ENCODE results near the gene NDC80. TPM values are rescaled to one million over a fixed set of nuclear protein-coding genes. Genes with fewer than 3 reads are reported as not detected.

NDC80 gene
- total RNA-seq, 2 experiments from 2014 or later, result 91.3 to 103 TPM

GRCh38 chr18:2564373-2564772, 7.0 kb upstream of the NDC80 start:
- Mint-ChIP-seq H3K27me3 (ENCODE audit: low read depth) (no peaks in the 10 kb centered on the region), H3K9me3 (ENCODE audit: insufficient read depth) (no peaks in the 10 kb centered on the region), H3K27ac (no peak overlapping the region), H3K4me3 (no peak overlapping the region), H3K4me1 (ENCODE audit: low read depth) (peaks cover 21% of the 10 kb centered on the region), H3K36me3 (ENCODE audit: low read depth) (peaks cover 41% of the 10 kb centered on the region)
- ChIA-PET POLR2A (no interaction called here), CTCF (interaction anchor here (2.1 kb wide), 1 partner anchor 18 kb away, joined by 6 read pairs; no protein-coding TSS in a partner anchor)
- ATAC-seq, result no peak
- no peak for DNase-seq

DNA sequence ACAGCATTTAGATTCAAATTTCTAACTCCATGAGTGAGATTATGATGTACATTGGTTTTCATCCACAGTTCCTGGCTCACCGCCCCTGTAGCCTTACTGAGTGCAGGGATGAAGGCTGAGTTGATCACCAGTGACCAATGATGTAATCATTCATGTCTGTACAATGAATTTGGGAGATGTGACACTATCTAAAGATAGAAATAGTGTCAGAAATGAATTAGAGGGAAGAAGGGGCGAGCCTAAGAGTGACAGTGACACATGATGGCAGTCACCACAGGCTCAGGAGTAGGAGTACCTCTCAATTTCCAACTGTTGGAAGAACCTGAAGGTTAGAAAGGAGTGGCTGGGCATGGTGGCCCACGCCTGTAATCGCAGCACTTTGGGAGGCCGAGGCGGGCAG, 3.2 kb upstream of the NDC80 start:
- CTCF ChIA-PET, result no interaction called here
- ATAC-seq, result no peak
- Mint-ChIP-seq H3K9me3 (ENCODE audit: insufficient read depth) (no peaks in the 10 kb centered on the region), H3K4me1 (ENCODE audit: low read depth) (peaks cover 30% of the 10 kb centered on the region), H3K4me3 (no peak overlapping the region), H3K36me3 (ENCODE audit: low read depth) (peaks cover 53% of the 10 kb centered on the region), H3K27me3 (ENCODE audit: low read depth) (no peaks in the 10 kb centered on the region), H3K27ac (no peak overlapping the region)
- POLR2A ChIA-PET, result no interaction called here
- DNase-seq, result no peak

GRCh38 chr18:2568605-2569004, 2.8 kb upstream of the NDC80 start:
- peaks cover 34% of the 10 kb centered on the region for H3K4me1 Mint-ChIP-seq (ENCODE audit: low read depth)
- POLR2A ChIA-PET, result no interaction called here
- peaks cover 55% of the 10 kb centered on the region for H3K36me3 Mint-ChIP-seq (ENCODE audit: low read depth)
- H3K9me3 Mint-ChIP-seq (ENCODE audit: insufficient read depth), result no peaks in the 10 kb centered on the region
- H3K4me3 Mint-ChIP-seq, result no peak overlapping the region
- ATAC-seq, result no peak
- no peak for DNase-seq
- no peak overlapping the region for H3K27ac Mint-ChIP-seq
- no peaks in the 10 kb centered on the region for H3K27me3 Mint-ChIP-seq (ENCODE audit: low read depth)
- CTCF ChIA-PET, result interaction anchor here (0.8 kb wide), 1 partner anchor 20 kb away, joined by 3 read pairs; no protein-coding TSS in a partner anchor

GRCh38 chr18:2569338-2570207, 1.8 kb upstream of the NDC80 start:
- ChIA-PET CTCF (interaction anchor here (0.8 to 2.8 kb wide), 5 partner anchors 21 to 1097 kb away, joined by 3 to 11 read pairs (median 4); no protein-coding TSS in a partner anchor), POLR2A (interaction anchor here (6.7 kb wide), 1 partner anchor 86 kb away, joined by 56 read pairs; the partner anchor contains the start of gene SMCHD1)
- peaks cover 60% of the 10 kb centered on the region for H3K36me3 Mint-ChIP-seq (ENCODE audit: low read depth)
- ATAC-seq (no peak), DNase-seq (no peak)
- peak overlapping the region; percentile 27 for H3K27ac Mint-ChIP-seq
- no peaks in the 10 kb centered on the region for H3K27me3 Mint-ChIP-seq (ENCODE audit: low read depth)
- peak overlapping the region; percentile 98 for H3K4me3 Mint-ChIP-seq
- H3K9me3 Mint-ChIP-seq (ENCODE audit: insufficient read depth), result no peaks in the 10 kb centered on the region
- H3K4me1 Mint-ChIP-seq (ENCODE audit: low read depth), result peaks cover 39% of the 10 kb centered on the region

- Mint-ChIP-seq H3K4me3 (peak overlapping the region; percentile 98), H3K27me3 (ENCODE audit: low read depth) (no peaks in the 10 kb centered on the region), H3K9me3 (ENCODE audit: insufficient read depth) (no peaks in the 10 kb centered on the region), H3K36me3 (ENCODE audit: low read depth) (peaks cover 61% of the 10 kb centered on the region), H3K4me1 (ENCODE audit: low read depth) (peaks cover 41% of the 10 kb centered on the region), H3K27ac (peak overlapping the region; percentile 99)
- POLR2A ChIA-PET, result interaction anchor here (0.8 to 6.7 kb wide), 12 partner anchors 9 to 1763 kb away, joined by 3 to 56 read pairs (median 3); partner anchors contain the start of gene SMCHD1
- CTCF ChIA-PET, result interaction anchor here (0.6 to 2.8 kb wide), 10 partner anchors 11 to 1096 kb away, joined by 3 to 11 read pairs (median 4); no protein-coding TSS in a partner anchor
- peak; percentile 71 for DNase-seq
- ATAC-seq, result peak; percentile 61
These were observed 571 bp upstream of the NDC80 start for GRCh38 chr18:2570772-2571199.

GRCh38 chr18:2572171-2572569, 813 bp downstream of the NDC80 start:
- peak; percentile 37 for ATAC-seq
- DNase-seq, result peak; percentile 47
- Mint-ChIP-seq H3K9me3 (ENCODE audit: insufficient read depth) (no peaks in the 10 kb centered on the region), H3K27me3 (ENCODE audit: low read depth) (no peaks in the 10 kb centered on the region), H3K4me3 (peak overlapping the region; percentile 98), H3K4me1 (ENCODE audit: low read depth) (peaks cover 51% of the 10 kb centered on the region), H3K36me3 (ENCODE audit: low read depth) (peaks cover 66% of the 10 kb centered on the region), H3K27ac (peak overlapping the region; percentile 99)
- POLR2A ChIA-PET, result interaction anchor here (0.6 to 6.7 kb wide), 13 partner anchors 11 to 689 kb away, joined by 3 to 56 read pairs (median 4); partner anchors contain the start of genes MYL12B and SMCHD1
- CTCF ChIA-PET, result interaction anchor here (0.7 to 2.8 kb wide), 5 partner anchors 9 to 111 kb away, joined by 3 to 11 read pairs (median 4); no protein-coding TSS in a partner anchor

DNA sequence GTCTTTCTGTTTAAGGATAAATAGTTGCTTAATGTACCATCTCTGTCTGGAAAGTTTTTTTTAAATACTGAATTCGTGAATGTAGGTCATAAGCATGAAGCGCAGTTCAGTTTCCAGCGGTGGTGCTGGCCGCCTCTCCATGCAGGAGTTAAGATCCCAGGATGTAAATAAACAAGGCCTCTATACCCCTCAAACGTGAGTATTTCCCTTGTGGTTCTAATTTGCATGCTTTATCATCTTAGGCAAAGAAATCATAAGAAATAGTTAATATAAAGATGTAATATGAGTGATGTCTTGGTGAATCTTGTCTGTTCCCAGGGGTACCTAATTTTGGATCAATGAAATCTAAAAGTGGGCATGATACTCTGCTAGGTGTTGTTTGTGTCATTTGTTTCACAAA, 1.5 kb downstream of the NDC80 start:
- H3K4me3 Mint-ChIP-seq, result peak overlapping the region; percentile 98
- POLR2A ChIA-PET, result interaction anchor here (1.0 to 6.7 kb wide), 5 partner anchors 14 to 85 kb away, joined by 3 to 56 read pairs (median 4); partner anchors contain the start of gene SMCHD1
- ATAC-seq (no peak), DNase-seq (no peak)
- CTCF ChIA-PET, result interaction anchor here (1.0 to 1.3 kb wide), 2 partner anchors 14 to 64 kb away, joined by 3 read pairs; no protein-coding TSS in a partner anchor
- peaks cover 68% of the 10 kb centered on the region for H3K36me3 Mint-ChIP-seq (ENCODE audit: low read depth)
- no peaks in the 10 kb centered on the region for H3K9me3 Mint-ChIP-seq (ENCODE audit: insufficient read depth)
- H3K4me1 Mint-ChIP-seq (ENCODE audit: low read depth), result peaks cover 51% of the 10 kb centered on the region
- H3K27ac Mint-ChIP-seq, result peak overlapping the region; percentile 78
- H3K27me3 Mint-ChIP-seq (ENCODE audit: low read depth), result no peaks in the 10 kb centered on the region

GRCh38 chr18:2573408-2573807, 2.1 kb downstream of the NDC80 start:
- H3K4me1 Mint-ChIP-seq (ENCODE audit: low read depth), result peaks cover 52% of the 10 kb centered on the region
- H3K27me3 Mint-ChIP-seq (ENCODE audit: low read depth), result no peaks in the 10 kb centered on the region
- no peaks in the 10 kb centered on the region for H3K9me3 Mint-ChIP-seq (ENCODE audit: insufficient read depth)
- ChIA-PET POLR2A (interaction anchor here (1.0 to 6.7 kb wide), 4 partner anchors 15 to 85 kb away, joined by 3 to 56 read pairs (median 12); partner anchors contain the start of gene SMCHD1), CTCF (interaction anchor here (1.3 to 1.9 kb wide), 3 partner anchors 13 to 157 kb away, joined by 3 to 5 read pairs (median 3); no protein-coding TSS in a partner anchor)
- ATAC-seq, result no peak
- peak overlapping the region; percentile 98 for H3K4me3 Mint-ChIP-seq
- H3K36me3 Mint-ChIP-seq (ENCODE audit: low read depth), result peaks cover 69% of the 10 kb centered on the region
- H3K27ac Mint-ChIP-seq, result no peak overlapping the region
- DNase-seq, result no peak

DNA sequence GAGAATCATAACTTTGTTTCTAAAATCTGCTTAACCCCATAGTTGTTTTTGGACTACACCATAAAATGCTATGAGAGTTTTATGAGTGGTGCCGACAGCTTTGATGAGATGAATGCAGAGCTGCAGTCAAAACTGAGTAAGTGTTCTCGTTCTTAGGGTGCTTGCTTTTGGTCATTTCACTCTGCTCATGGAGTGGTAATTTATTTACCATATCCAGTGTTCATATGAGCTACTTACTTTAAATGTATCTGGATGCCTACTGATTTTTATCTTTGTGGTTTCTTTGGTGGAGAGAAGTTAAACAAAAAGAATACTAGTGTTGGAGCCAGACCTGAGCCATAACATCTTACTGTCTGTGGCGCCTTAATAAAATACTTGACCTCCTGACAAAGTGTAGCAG, 16.4 kb downstream of the NDC80 start:
- Mint-ChIP-seq H3K9me3 (ENCODE audit: insufficient read depth) (no peaks in the 10 kb centered on the region), H3K36me3 (ENCODE audit: low read depth) (peaks cover 73% of the 10 kb centered on the region), H3K4me1 (ENCODE audit: low read depth) (peaks cover 45% of the 10 kb centered on the region), H3K27ac (peak overlapping the region; percentile 86), H3K4me3 (peak overlapping the region; percentile 39), H3K27me3 (ENCODE audit: low read depth) (no peaks in the 10 kb centered on the region)
- ChIA-PET CTCF (interaction anchor here (0.7 to 4.1 kb wide), 3 partner anchors 8 to 49 kb away, joined by 4 to 14 read pairs (median 7); no protein-coding TSS in a partner anchor), POLR2A (interaction anchor here (1.5 to 4.7 kb wide), 3 partner anchors 15 to 68 kb away, joined by 6 to 38 read pairs (median 21); partner anchors contain the start of genes METTL4, NDC80 and SMCHD1)
- ATAC-seq, result no peak
- DNase-seq, result no peak

DNA sequence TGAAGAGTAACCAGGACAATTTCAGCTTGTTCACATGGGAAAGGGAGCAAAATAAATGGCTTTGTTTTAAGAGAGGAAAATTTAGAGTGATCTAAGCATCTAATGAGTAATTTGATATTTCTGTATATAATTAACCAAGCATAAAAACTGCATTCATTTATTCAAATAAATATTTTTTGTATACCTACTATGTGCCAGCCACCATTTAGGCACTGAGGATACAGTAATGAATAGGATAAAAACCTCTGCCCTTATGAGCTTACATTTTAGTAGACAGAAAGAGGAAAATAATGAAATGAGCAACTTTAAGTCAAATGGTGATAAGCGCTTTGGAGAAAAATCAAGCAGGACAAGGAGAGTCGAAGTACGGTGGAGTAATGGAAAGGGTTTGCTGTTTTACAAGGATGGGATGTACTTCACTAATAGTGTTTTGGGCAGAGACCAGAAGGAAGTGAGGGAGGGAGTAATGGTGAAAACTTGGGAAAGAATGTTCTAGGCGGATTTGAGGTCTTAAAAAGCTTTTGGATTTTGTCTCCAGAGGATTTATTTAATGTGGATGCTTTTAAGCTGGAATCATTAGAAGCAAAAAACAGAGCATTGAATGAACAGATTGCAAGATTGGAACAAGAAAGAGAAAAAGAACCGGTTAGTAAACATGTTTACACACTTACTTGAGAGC, 17.4 kb downstream of the NDC80 start:
- ChIA-PET CTCF (interaction anchor here (0.9 to 4.1 kb wide), 11 partner anchors 9 to 473 kb away, joined by 3 to 14 read pairs (median 4); partner anchors contain the start of genes METTL4, NDC80 and SMCHD1), POLR2A (interaction anchor here (0.9 to 4.7 kb wide), 6 partner anchors 16 to 67 kb away, joined by 3 to 38 read pairs (median 8); partner anchors contain the start of genes METTL4, NDC80 and SMCHD1)
- peaks cover 73% of the 10 kb centered on the region for H3K36me3 Mint-ChIP-seq (ENCODE audit: low read depth)
- H3K4me3 Mint-ChIP-seq, result peak overlapping the region; percentile 29
- DNase-seq (no peak), ATAC-seq (peak; percentile 9)
- no peaks in the 10 kb centered on the region for H3K27me3 Mint-ChIP-seq (ENCODE audit: low read depth)
- H3K27ac Mint-ChIP-seq, result peak overlapping the region; percentile 84
- no peaks in the 10 kb centered on the region for H3K9me3 Mint-ChIP-seq (ENCODE audit: insufficient read depth)
- H3K4me1 Mint-ChIP-seq (ENCODE audit: low read depth), result peaks cover 45% of the 10 kb centered on the region
